GM13976 (cell line): Measurements from ENCODE around the gene CRYGN.

ENCODE experiments used
- DNase-seq: peaks from one replicate; pipeline ENCODE4 v3.0.0; 2012; ENCODE audit warnings: low spot score
- CTCF ChIP-seq: IDR thresholded peaks from 2 replicates; pipeline ENCODE4 v1.5.1; 2012; ENCODE audit warnings: borderline replicate concordance, mild to moderate bottlenecking; ENCODE audit not compliant: insufficient read depth; ENCODE audit errors: extremely low read depth, missing control alignments, control extremely low read depth
- in situ Hi-C: fragments of 300-500 bp; cut with MboI; formaldehyde crosslinking; loops from one replicate; pipeline ENCODE4 v1.12.0; 2022; ENCODE audit warnings: low sequenced_read_pairs, mixed read lengths, inconsistent platforms; ENCODE audit not compliant: unreplicated experiment

CRYGN gene

GRCh38 chr7:151442776-151443496 is 3.0 kb upstream of the CRYGN start:
- no peak for TF ChIP-seq CTCF
- in situ Hi-C loops: loop anchor here (10.0 kb wide), 1 partner anchor 78 kb away; no protein-coding TSS in a partner anchor
- DNase-seq: no peak

GRCh38 chr7:151440799-151441445 is 981 bp upstream of the CRYGN start:
- TF ChIP-seq CTCF: no peak
- no peak for DNase-seq
- in situ Hi-C loops: loop anchor here (10.0 kb wide), 1 partner anchor 76 kb away; no protein-coding TSS in a partner anchor

- DNase-seq: no peak
- no peak for TF ChIP-seq CTCF
- in situ Hi-C loops: no loop called here
Measured at GRCh38 chr7:151438864-151439601, 908 bp downstream of the CRYGN start.

GRCh38 chr7:151437866-151438516 is 1.9 kb downstream of the CRYGN start:
- TF ChIP-seq CTCF: no peak
- no peak for DNase-seq
- in situ Hi-C loops: no loop called here

- no peak for TF ChIP-seq CTCF
- no peak for DNase-seq
- in situ Hi-C loops: no loop called here
Measured at GRCh38 chr7:151437159-151437553, 2.8 kb downstream of the CRYGN start.
